DND-41 (cell line): ENCODE results near the gene KCNG3.

Experiments used
- EZH2 ChIP-seq: IDR thresholded peaks from 3 replicates; pipeline ENCODE4 v1.6.1; 2012; ENCODE audit warnings: borderline replicate concordance, low read depth, mild to moderate bottlenecking, moderate library complexity, low read length, inconsistent platforms; ENCODE audit not compliant: severe bottlenecking
- TF ChIP-seq, protein P1 (sequence below): IDR thresholded peaks from 2 replicates; pipeline ENCODE4 v1.5.1; 2012; ENCODE audit warnings: borderline replicate concordance, low read length, moderate library complexity, mild to moderate bottlenecking; ENCODE audit not compliant: poor library complexity, severe bottlenecking; ENCODE audit errors: extremely low read depth

DNA sequence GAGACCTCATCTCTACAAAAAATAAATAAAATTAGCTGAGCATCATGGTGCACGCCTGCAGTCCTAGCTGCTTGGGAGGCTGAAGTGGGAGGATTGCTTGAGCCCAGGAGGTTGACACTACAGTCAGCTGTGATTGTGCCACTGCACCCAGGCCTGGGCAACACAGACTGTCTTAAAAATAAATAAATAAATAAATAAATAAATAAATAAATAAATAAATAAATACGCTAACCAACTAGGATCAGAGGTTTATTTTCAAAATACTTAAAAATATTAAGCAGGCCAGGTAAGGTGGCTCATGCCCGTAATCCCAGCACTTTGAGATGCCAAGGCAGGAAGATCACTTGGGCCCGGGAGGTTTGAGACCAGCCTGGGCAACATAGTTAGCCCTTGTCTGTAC, 63.6 kb downstream of the KCNG3 start:
- TF ChIP-seq, protein P1, sequence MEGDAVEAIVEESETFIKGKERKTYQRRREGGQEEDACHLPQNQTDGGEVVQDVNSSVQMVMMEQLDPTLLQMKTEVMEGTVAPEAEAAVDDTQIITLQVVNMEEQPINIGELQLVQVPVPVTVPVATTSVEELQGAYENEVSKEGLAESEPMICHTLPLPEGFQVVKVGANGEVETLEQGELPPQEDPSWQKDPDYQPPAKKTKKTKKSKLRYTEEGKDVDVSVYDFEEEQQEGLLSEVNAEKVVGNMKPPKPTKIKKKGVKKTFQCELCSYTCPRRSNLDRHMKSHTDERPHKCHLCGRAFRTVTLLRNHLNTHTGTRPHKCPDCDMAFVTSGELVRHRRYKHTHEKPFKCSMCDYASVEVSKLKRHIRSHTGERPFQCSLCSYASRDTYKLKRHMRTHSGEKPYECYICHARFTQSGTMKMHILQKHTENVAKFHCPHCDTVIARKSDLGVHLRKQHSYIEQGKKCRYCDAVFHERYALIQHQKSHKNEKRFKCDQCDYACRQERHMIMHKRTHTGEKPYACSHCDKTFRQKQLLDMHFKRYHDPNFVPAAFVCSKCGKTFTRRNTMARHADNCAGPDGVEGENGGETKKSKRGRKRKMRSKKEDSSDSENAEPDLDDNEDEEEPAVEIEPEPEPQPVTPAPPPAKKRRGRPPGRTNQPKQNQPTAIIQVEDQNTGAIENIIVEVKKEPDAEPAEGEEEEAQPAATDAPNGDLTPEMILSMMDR: no peak
- TF ChIP-seq EZH2: no peak
